ENCODE data around the gene LSAMP. TPM values are rescaled to one million over a fixed set of nuclear protein-coding genes. Genes with fewer than 3 reads are reported as not detected.

The LSAMP gene
- total RNA-seq, 2 donors from 2014 or later = 1.9 to 5.4 TPM

- no peaks in the 10 kb centered on the region for H3K36me3 ChIP-seq
- H3K27me3 ChIP-seq (replicated peaks; ENCODE audit: insufficient read depth) = no peaks in the 10 kb centered on the region
- H3K4me3 ChIP-seq = no peak overlapping the region
- H3K27ac ChIP-seq = no peak overlapping the region
- TF ChIP-seq, protein P1, sequence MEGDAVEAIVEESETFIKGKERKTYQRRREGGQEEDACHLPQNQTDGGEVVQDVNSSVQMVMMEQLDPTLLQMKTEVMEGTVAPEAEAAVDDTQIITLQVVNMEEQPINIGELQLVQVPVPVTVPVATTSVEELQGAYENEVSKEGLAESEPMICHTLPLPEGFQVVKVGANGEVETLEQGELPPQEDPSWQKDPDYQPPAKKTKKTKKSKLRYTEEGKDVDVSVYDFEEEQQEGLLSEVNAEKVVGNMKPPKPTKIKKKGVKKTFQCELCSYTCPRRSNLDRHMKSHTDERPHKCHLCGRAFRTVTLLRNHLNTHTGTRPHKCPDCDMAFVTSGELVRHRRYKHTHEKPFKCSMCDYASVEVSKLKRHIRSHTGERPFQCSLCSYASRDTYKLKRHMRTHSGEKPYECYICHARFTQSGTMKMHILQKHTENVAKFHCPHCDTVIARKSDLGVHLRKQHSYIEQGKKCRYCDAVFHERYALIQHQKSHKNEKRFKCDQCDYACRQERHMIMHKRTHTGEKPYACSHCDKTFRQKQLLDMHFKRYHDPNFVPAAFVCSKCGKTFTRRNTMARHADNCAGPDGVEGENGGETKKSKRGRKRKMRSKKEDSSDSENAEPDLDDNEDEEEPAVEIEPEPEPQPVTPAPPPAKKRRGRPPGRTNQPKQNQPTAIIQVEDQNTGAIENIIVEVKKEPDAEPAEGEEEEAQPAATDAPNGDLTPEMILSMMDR (IDR thresholded peaks at IDR 0.05) = no peak
- no peaks in the 10 kb centered on the region for H3K9me3 ChIP-seq
- H3K4me1 ChIP-seq (ENCODE audit: control insufficient read depth in 1 of 2, low read depth in 2 of 2) = no peaks in the 10 kb centered on the region
- no peak for ATAC-seq (ENCODE audit: insufficient number of reproducible peaks, low FRiP score, low read depth)
- no peak for DNase-seq (ENCODE audit: low spot score)
Measured at GRCh38 chr3:116069024-116069423, 376.3 kb downstream of the LSAMP start.

- no peak for ATAC-seq (ENCODE audit: insufficient number of reproducible peaks, low FRiP score, low read depth)
- DNase-seq (ENCODE audit: low spot score) = no peak
- Histone ChIP-seq H3K9me3 (no peaks in the 10 kb centered on the region), H3K4me3 (no peak overlapping the region), H3K4me1 (ENCODE audit: control insufficient read depth in 1 of 2, low read depth in 2 of 2) (no peaks in the 10 kb centered on the region), H3K27ac (no peak overlapping the region), H3K36me3 (no peaks in the 10 kb centered on the region), H3K27me3 (replicated peaks; ENCODE audit: insufficient read depth) (no peaks in the 10 kb centered on the region)
- TF ChIP-seq, protein P1 (IDR thresholded peaks at IDR 0.05) = no peak
Measured at GRCh38 chr3:116067326-116067725, 378.0 kb downstream of the LSAMP start.

GRCh38 chr3:116065501-116065900 lies 379.8 kb downstream of the LSAMP start:
- Histone ChIP-seq H3K9me3 (no peaks in the 10 kb centered on the region), H3K27me3 (replicated peaks; ENCODE audit: insufficient read depth) (no peaks in the 10 kb centered on the region), H3K27ac (no peak overlapping the region), H3K36me3 (no peaks in the 10 kb centered on the region), H3K4me1 (ENCODE audit: control insufficient read depth in 1 of 2, low read depth in 2 of 2) (no peaks in the 10 kb centered on the region), H3K4me3 (no peak overlapping the region)
- TF ChIP-seq, protein P1 (IDR thresholded peaks at IDR 0.05) = no peak
- DNase-seq (ENCODE audit: low spot score) (no peak), ATAC-seq (ENCODE audit: insufficient number of reproducible peaks, low FRiP score, low read depth) (no peak)

DNA sequence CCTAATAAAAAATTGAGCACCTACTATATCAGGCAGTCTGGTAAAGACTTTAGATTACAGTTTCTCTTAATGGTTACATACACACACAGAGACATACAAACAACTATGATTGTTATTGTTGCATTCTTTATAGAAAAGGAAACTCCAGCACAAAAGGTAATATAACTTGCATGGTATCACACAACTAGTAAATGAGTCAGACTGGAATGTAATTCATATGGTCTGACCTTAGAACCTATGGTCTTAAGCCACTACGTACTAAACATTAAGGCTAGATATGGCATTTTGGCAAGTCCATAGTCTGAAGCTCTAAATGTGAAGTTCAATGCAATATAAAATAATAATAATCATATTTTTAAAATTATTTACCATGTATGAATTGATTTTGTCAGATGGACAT lies 380.6 kb downstream of the LSAMP start:
- ATAC-seq (ENCODE audit: insufficient number of reproducible peaks, low FRiP score, low read depth) (no peak), DNase-seq (ENCODE audit: low spot score) (no peak)
- Histone ChIP-seq H3K27me3 (replicated peaks; ENCODE audit: insufficient read depth) (no peaks in the 10 kb centered on the region), H3K27ac (no peak overlapping the region), H3K36me3 (no peaks in the 10 kb centered on the region), H3K9me3 (no peaks in the 10 kb centered on the region), H3K4me1 (ENCODE audit: control insufficient read depth in 1 of 2, low read depth in 2 of 2) (no peaks in the 10 kb centered on the region), H3K4me3 (no peak overlapping the region)
- TF ChIP-seq, protein P1 (IDR thresholded peaks at IDR 0.05) = no peak

DNA sequence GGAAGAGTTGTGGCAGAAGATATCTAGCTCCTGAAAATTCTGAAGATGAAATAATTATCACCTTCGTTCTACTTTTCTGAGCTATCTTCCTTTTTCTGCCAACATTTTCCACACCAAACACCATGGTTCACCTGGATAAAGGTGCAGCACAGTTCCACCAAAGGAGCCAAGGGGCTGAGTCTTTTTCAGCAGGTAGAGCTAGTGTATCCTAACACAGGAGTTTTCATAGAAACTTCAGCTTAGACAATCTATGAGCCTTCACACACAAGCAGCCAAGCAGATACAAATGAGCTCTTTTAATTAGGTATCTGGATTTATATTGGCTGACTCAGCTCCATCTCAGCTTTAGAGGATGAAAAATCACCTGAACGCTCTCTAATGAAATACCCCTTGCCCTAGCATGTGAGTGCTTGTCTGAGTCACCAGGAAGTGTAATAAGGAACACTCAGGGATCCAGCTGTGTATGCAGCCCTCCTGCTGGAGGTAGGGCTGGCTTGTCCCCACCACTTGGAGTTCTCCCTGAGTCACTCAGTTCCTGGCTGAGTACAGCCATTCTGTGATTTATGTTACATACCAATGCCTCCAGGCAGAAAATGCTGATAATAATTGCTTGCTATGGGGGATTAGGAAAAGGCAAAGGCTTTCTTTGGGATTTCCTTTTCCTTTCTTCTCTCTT lies 385.7 kb downstream of the LSAMP start:
- DNase-seq (ENCODE audit: low spot score) = no peak
- TF ChIP-seq, protein P1 (IDR thresholded peaks at IDR 0.05) = no peak
- Histone ChIP-seq H3K4me1 (ENCODE audit: control insufficient read depth in 1 of 2, low read depth in 2 of 2) (no peaks in the 10 kb centered on the region), H3K27ac (no peak overlapping the region), H3K9me3 (no peaks in the 10 kb centered on the region), H3K27me3 (replicated peaks; ENCODE audit: insufficient read depth) (no peaks in the 10 kb centered on the region), H3K36me3 (no peaks in the 10 kb centered on the region), H3K4me3 (no peak overlapping the region)
- no peak for ATAC-seq (ENCODE audit: insufficient number of reproducible peaks, low FRiP score, low read depth)
